Activated CD4-positive, alpha-beta memory T cell treated with anti-CD3 and anti-CD28 coated beads, Interleukin-2, amount 10 ng/mL, durations not matched to agents 7 days and 5 days (primary cell): ENCODE results near the gene ABCA2. TPM values are rescaled to one million over a fixed set of nuclear protein-coding genes. Genes with fewer than 3 reads are reported as not detected.

ENCODE experiments used
- CTCF ChIA-PET: fragments of 350-600 bp; sonication (Branson Sonifier 250); formaldehyde crosslinking; loops from one replicate; lab custom pipeline; 2021; ENCODE audit warnings: antibody characterized with exemption, inconsistent platforms; lab: Charles Lee
- POLR2A ChIA-PET: fragments of 350-600 bp; sonication (Branson Sonifier 250); formaldehyde crosslinking; loops from one replicate; lab custom pipeline; 2021; ENCODE audit warnings: antibody characterized with exemption; lab: Charles Lee
- DNase-seq: peaks from one replicate; pipeline ENCODE4 v3.0.0-alpha.2; 2020
- H3K27ac Mint-ChIP-seq: one replicate; pipeline ENCODE4 v1.8.0; 2021; ENCODE audit warnings: mild to moderate bottlenecking, mixed read lengths
- H3K27me3 Mint-ChIP-seq: one replicate; pipeline ENCODE4 v1.8.0; 2021; ENCODE audit warnings: mixed read lengths
- H3K36me3 Mint-ChIP-seq: one replicate; pipeline ENCODE4 v1.8.0; 2021; ENCODE audit warnings: low read depth, mixed read lengths
- H3K4me1 Mint-ChIP-seq: one replicate; pipeline ENCODE4 v1.8.0; 2021; ENCODE audit warnings: mixed read lengths
- H3K4me3 Mint-ChIP-seq: one replicate; pipeline ENCODE4 v1.8.0; 2021; ENCODE audit warnings: mild to moderate bottlenecking, mixed read lengths
- H3K9me3 Mint-ChIP-seq: one replicate; pipeline ENCODE4 v1.8.0; 2021; ENCODE audit warnings: mixed read lengths
- total RNA-seq, 2 experiments: library from RNA; stranded (reverse); gene quantifications; one replicate each; pipeline ENCODE4 v1.2.3, GENCODE V29; 2021

The ABCA2 gene
- total RNA-seq, 2 experiments from 2014 or later: 55.5 to 65.9 TPM

DNA sequence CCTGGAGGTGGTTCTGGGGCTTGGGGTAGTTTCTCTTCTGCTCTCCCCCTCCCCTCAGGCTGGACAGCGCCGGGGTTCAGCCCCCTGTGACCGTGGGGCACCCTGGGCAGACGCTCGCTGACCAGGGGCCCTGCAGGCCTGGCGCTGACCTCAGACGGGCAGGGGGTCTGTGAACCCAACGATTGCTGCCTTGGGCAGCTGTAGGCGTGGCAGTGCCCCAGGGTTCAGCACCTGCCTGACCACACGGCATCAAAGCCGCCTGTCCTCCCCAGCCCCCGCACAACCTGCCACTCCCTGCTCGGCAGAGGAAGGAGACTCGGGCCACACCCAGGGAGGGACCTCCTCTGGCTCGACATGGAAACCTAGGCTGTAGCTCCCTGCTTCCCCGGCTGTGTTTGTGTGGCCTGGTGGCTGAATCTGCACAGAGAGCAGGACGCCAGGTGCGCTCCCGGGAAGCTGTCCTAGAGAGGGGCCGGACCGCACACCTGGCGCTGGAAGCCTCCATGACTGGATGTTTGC lies 63.8 kb downstream of the ABCA2 start:
- Mint-ChIP-seq H3K9me3 (no peaks in the 10 kb centered on the region), H3K4me3 (peak overlapping the region; percentile 4), H3K36me3 (no peaks in the 10 kb centered on the region), H3K4me1 (peaks cover 49% of the 10 kb centered on the region), H3K27ac (peak overlapping the region; percentile 66), H3K27me3 (peaks cover 2% of the 10 kb centered on the region)
- ChIA-PET CTCF (interaction anchor here (1.2 kb wide), 1 partner anchor 12 kb away, joined by 7 read pairs; no protein-coding TSS in a partner anchor), POLR2A (interaction anchor here (0.6 to 7.9 kb wide), 6 partner anchors 10 to 35 kb away, joined by 3 to 70 read pairs (median 4); partner anchors contain the start of genes CLIC3, FBXW5 and PTGDS)
- no peak for DNase-seq

DNA sequence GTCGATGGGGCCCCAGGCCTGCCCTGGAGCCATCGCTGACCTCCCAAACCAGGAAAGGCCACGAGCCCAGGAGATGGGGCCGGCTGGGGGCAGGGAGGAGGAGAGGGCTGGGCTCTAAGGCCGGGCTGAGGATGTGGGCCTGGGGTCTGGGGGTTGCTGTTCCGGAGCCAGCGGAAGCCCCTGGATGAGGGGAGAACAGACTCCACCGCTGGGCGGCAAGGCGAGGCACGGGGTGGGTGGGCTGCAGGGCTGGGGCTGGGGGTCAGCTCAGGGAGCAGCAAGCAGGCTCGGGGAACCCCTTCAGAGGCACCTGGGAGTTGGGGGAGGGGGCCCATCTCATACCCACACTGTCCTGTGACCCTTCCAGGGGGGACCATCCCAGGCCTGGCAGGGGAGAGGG lies 64.3 kb downstream of the ABCA2 start:
- no peak overlapping the region for H3K27ac Mint-ChIP-seq

DNA sequence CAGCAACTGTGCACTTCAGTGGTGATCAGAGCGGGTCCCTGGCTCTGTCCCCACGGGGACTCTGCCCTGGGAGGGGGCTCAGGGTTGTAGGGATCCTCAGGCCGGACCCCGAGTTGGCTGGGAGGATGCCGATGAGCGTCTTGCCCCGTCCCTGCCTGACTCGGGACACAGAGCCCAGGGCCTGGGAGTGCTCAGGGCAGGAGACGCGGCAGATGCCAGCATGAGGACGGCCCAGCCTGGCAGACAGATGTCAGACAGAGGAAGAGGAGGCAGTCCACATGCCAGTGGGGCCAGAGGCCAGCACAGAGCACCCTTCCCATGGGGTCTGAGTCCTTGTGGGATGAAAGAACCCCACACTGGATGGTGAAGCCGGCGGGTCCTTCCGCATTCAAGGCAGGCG lies 64.7 kb downstream of the ABCA2 start:
- Mint-ChIP-seq H3K9me3 (no peaks in the 10 kb centered on the region), H3K27ac (peak overlapping the region; percentile 78)

More for the DNA sequence above, 64.3 kb downstream of the ABCA2 start:
- ChIA-PET CTCF (interaction anchor here (1.2 kb wide), 1 partner anchor 12 kb away, joined by 7 read pairs; no protein-coding TSS in a partner anchor), POLR2A (interaction anchor here (0.6 to 7.9 kb wide), 5 partner anchors 9 to 33 kb away, joined by 3 to 70 read pairs (median 4); partner anchors contain the start of genes CLIC3, FBXW5 and PTGDS)
- DNase-seq: no peak
- Mint-ChIP-seq H3K27me3 (peaks cover 2% of the 10 kb centered on the region), H3K9me3 (no peaks in the 10 kb centered on the region), H3K4me1 (peaks cover 51% of the 10 kb centered on the region), H3K36me3 (no peaks in the 10 kb centered on the region), H3K4me3 (no peak overlapping the region)

DNA sequence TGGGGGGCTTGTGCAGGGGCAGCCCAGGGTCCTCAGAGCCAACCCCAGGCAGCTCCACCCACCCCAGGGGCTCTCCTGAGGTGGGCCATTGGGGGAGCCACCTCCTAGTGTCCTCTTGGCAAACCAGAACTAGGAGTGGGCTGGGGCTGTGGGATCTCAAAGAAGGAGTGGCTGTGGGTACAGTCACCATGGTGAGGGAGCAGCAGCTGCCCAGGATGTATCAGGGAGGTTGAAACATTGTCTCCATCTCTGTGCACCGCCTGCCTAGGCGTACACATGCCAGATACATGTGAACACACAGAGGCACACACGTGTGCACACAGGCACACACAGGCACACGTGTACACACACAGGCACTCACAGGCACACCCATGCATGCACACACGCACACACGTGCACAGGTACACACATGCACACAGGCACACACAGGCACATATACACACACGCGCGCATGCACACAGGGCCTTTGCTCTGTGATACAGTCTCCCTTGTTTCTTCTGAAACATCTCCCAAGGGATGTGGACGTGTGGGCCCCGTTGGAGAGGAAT lies 65.3 kb downstream of the ABCA2 start:
- no peak for DNase-seq

More for the DNA sequence above, 64.7 kb downstream of the ABCA2 start:
- ChIA-PET CTCF (interaction anchor here (2.4 kb wide), 1 partner anchor 15 kb away, joined by 7 read pairs; no protein-coding TSS in a partner anchor), POLR2A (interaction anchor here (1.0 to 7.9 kb wide), 2 partner anchors 12 to 15 kb away, joined by 3 to 70 read pairs; partner anchors contain the start of gene PTGDS)
- H3K4me1 Mint-ChIP-seq: peaks cover 51% of the 10 kb centered on the region
- H3K4me3 Mint-ChIP-seq: no peak overlapping the region
- no peak for DNase-seq
- peaks cover 2% of the 10 kb centered on the region for H3K27me3 Mint-ChIP-seq
- H3K36me3 Mint-ChIP-seq: no peaks in the 10 kb centered on the region

DNA sequence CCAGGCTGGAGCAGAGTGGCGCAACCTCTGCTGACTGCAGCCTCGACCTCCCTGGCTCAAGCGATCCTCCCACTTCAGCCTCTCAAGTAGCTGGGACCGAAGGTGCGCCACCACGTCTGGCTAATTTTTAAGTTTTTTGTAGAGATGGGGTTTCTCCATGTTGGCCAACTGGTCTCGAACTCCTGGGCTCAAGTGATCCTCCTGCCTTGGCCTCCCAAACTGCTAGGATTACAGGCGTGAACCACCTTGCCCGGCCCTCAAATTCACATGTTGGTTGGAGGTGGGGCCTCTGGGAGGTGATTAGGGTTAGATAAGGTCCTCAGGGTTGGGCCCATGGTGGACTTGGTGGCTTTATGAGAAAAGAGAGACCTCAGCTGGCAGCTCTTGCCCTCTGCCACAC lies 65.9 kb downstream of the ABCA2 start:
- POLR2A ChIA-PET: interaction anchor here (1.0 to 7.9 kb wide), 3 partner anchors 11 to 17 kb away, joined by 3 to 70 read pairs (median 3); partner anchors contain the start of gene PTGDS
- peaks cover 50% of the 10 kb centered on the region for H3K4me1 Mint-ChIP-seq
- no peaks in the 10 kb centered on the region for H3K36me3 Mint-ChIP-seq

More for the DNA sequence above, 65.3 kb downstream of the ABCA2 start:
- H3K27ac Mint-ChIP-seq: peak overlapping the region; percentile 78
- H3K4me3 Mint-ChIP-seq: no peak overlapping the region
- H3K4me1 Mint-ChIP-seq: peaks cover 51% of the 10 kb centered on the region
- H3K27me3 Mint-ChIP-seq: peaks cover 2% of the 10 kb centered on the region
- no peaks in the 10 kb centered on the region for H3K36me3 Mint-ChIP-seq
- POLR2A ChIA-PET: interaction anchor here (1.0 to 7.9 kb wide), 3 partner anchors 11 to 16 kb away, joined by 3 to 70 read pairs (median 3); partner anchors contain the start of gene PTGDS
- CTCF ChIA-PET: interaction anchor here (1.3 to 2.4 kb wide), 2 partner anchors 11 to 15 kb away, joined by 3 to 7 read pairs; no protein-coding TSS in a partner anchor
- no peaks in the 10 kb centered on the region for H3K9me3 Mint-ChIP-seq

DNA sequence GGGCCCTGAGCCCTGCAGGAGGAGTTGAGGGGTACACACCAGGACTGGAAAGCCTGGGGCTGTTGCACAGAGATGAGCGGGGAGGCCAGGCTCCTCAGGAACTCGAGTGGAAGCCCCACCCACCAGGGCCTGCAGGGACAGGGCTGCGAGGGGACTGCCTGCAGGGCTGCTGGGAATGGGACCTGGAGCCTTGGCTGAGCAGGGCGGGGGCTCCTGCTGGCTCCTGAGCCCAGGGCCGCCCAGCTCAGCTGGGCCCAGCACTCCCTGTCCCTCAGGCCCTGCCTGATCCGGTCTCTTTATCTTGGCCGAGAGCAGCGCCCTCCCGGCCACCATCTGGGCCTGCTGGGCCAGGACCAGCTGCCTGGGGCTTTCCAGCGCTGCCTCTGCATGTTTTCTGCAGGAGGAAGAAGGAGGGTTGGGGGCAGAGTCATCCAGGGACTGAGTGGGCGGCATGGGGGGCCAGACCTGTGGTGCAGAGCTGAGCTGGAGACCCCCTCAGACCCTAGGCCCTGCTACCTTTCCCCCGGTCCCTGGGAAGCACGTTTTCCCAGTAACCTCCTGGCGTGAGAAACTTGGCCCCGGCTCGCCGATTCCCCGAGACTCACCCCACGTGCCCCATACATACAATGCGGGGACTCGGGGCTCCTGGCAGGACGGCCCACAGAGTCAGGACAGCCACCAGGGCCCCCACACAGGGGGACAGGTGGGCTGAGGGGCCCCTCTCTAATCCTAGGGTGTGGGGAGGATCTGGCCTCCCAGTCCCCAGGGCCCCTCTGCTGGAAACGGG lies 66.6 kb downstream of the ABCA2 start:
- Mint-ChIP-seq H3K4me1 (peaks cover 49% of the 10 kb centered on the region), H3K36me3 (no peaks in the 10 kb centered on the region), H3K27me3 (peaks cover 2% of the 10 kb centered on the region), H3K4me3 (no peak overlapping the region), H3K9me3 (peaks cover 3% of the 10 kb centered on the region), H3K27ac (no peak overlapping the region)
- CTCF ChIA-PET: interaction anchor here (1.3 to 2.4 kb wide), 2 partner anchors 10 to 14 kb away, joined by 3 to 7 read pairs; no protein-coding TSS in a partner anchor
- POLR2A ChIA-PET: interaction anchor here (1.0 to 7.9 kb wide), 5 partner anchors 10 to 74 kb away, joined by 3 to 70 read pairs (median 7); partner anchors contain the start of gene PTGDS
- no peak for DNase-seq

More for the DNA sequence above, 65.9 kb downstream of the ABCA2 start:
- no peaks in the 10 kb centered on the region for H3K9me3 Mint-ChIP-seq
- CTCF ChIA-PET: interaction anchor here (1.3 to 2.4 kb wide), 2 partner anchors 11 to 14 kb away, joined by 3 to 7 read pairs; no protein-coding TSS in a partner anchor
- peaks cover 2% of the 10 kb centered on the region for H3K27me3 Mint-ChIP-seq
- no peak overlapping the region for H3K4me3 Mint-ChIP-seq
- DNase-seq: no peak
- H3K27ac Mint-ChIP-seq: no peak overlapping the region

DNA sequence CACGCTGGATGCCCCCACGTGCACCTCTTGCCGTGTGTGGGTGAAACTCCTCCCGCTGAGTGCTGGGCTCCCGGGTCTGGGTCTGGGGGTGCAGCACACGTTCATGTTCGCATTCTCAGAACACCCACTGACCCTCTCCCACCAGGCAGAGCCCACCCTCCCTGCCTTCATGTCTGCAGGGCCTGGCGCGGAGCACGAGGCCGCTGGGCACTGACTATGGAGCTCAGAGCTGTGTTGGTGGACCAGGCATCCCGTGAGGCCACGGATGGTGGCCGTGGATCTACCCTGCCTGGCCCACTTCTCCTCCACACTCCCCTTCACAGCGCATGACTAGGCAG lies 67.1 kb downstream of the ABCA2 start:
- H3K27ac Mint-ChIP-seq: no peak overlapping the region
- no peaks in the 10 kb centered on the region for H3K36me3 Mint-ChIP-seq
- H3K4me3 Mint-ChIP-seq: no peak overlapping the region
- ChIA-PET CTCF (interaction anchor here (1.1 to 2.4 kb wide), 2 partner anchors 13 to 15 kb away, joined by 3 to 7 read pairs; no protein-coding TSS in a partner anchor), POLR2A (interaction anchor here (1.0 to 7.9 kb wide), 5 partner anchors 9 to 75 kb away, joined by 3 to 70 read pairs (median 7); partner anchors contain the start of genes PAXX and PTGDS)
- peaks cover 43% of the 10 kb centered on the region for H3K4me1 Mint-ChIP-seq
- peaks cover 7% of the 10 kb centered on the region for H3K9me3 Mint-ChIP-seq
- no peak for DNase-seq
- H3K27me3 Mint-ChIP-seq: peaks cover 2% of the 10 kb centered on the region

DNA sequence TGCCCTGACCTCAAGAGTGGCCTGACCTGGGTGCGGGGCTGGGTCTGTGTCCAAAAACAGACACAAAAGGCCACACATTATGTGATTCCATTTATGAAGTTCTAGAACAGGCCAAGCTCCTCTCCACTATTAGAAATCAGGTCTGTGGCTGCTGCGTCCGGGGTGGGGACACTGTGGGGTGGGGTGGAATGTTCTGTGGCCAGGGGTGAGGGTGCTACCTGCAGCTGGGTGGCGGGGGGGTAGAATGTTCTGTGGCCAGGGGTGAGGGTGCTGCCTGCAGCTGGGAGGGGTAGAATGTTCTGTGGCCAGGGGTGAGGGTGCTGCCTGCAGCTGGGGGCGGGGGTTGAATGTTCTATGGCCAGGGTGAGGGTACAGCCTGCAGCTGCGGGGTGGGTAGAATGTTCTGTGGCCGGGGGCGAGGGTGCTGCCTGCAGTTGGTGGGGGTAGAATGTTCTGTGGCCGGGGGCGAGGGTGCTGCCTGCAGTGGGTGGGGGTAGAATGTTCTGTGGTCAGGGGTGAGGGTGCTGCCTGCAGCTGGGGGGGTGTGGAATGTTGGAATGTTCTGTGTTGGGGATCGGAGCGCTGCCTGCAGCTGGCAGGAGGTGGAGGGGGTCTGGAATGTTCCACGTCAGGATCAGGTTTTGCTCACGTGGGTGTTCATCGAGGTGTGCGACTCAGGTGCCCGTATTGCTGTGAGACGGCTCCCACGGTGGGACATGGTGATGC lies 67.7 kb downstream of the ABCA2 start:
- CTCF ChIA-PET: interaction anchor here (1.0 to 1.3 kb wide), 4 partner anchors 12 to 16 kb away, joined by 3 to 8 read pairs (median 6); no protein-coding TSS in a partner anchor
- H3K27ac Mint-ChIP-seq: peak overlapping the region; percentile 91
- DNase-seq: peak; percentile 58
- H3K9me3 Mint-ChIP-seq: peaks cover 7% of the 10 kb centered on the region
- no peaks in the 10 kb centered on the region for H3K36me3 Mint-ChIP-seq
- peaks cover 38% of the 10 kb centered on the region for H3K4me1 Mint-ChIP-seq
- no peaks in the 10 kb centered on the region for H3K27me3 Mint-ChIP-seq
- POLR2A ChIA-PET: interaction anchor here (0.6 to 7.9 kb wide), 7 partner anchors 9 to 280 kb away, joined by 3 to 70 read pairs (median 3); partner anchors contain the start of genes PAXX, PTGDS and TUBB4B
- H3K4me3 Mint-ChIP-seq: peak overlapping the region; percentile 30

DNA sequence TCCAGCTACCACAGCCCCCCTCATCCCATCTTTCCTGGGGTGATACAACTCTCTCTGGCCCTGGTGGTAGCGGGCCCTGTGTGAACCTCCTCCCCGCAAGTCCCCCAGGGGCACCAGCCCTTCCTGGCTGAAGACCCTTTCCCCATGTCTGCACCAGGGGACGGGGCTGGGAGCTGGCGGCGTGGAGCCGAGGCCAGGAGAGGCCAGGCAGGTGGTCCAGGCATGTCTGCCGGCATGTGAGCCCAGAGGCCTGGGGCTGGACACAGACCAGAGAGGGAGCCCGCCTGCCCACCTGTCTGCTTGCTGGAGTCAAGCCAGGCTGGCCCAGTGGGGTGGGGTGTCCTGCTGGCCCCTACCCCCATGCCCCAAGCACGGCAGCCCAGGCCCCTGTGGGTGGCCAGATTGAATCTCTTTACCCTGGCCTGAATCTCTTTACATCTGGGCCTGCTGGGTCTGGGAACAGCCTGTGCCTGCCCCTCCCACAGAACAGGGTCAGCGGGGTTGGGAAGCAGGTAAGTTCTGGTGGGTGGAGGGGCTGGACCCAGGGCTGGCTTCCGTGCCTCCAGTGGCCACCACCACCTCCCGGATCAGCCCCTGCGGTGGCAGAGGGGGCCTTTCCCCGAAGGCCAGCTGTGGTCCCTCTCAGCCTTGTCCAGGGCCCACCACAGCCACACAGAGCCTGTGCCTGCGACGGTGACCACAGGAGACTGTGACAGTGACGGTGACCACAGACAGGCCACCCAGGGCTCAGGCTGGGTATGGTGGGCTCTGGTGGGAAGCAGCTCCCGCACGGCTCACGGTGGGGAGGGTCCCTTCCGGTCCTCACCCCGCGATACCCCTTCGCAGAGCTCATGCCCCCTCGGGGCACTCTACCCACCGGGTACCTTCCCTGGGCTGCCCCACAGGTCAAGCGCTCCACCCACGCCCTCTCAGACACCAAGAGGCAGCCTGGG lies 68.9 kb downstream of the ABCA2 start:
- ChIA-PET POLR2A (interaction anchor here (0.6 to 7.9 kb wide), 8 partner anchors 8 to 282 kb away, joined by 3 to 70 read pairs (median 3); partner anchors contain the start of genes PTGDS and TUBB4B), CTCF (interaction anchor here (0.8 to 1.3 kb wide), 5 partner anchors 11 to 76 kb away, joined by 3 to 8 read pairs (median 3); no protein-coding TSS in a partner anchor)
- H3K9me3 Mint-ChIP-seq: peaks cover 7% of the 10 kb centered on the region
- no peaks in the 10 kb centered on the region for H3K36me3 Mint-ChIP-seq
- peak overlapping the region; percentile 91 for H3K27ac Mint-ChIP-seq
- H3K4me3 Mint-ChIP-seq: no peak overlapping the region
- no peaks in the 10 kb centered on the region for H3K27me3 Mint-ChIP-seq
- DNase-seq: no peak
- H3K4me1 Mint-ChIP-seq: peaks cover 30% of the 10 kb centered on the region

DNA sequence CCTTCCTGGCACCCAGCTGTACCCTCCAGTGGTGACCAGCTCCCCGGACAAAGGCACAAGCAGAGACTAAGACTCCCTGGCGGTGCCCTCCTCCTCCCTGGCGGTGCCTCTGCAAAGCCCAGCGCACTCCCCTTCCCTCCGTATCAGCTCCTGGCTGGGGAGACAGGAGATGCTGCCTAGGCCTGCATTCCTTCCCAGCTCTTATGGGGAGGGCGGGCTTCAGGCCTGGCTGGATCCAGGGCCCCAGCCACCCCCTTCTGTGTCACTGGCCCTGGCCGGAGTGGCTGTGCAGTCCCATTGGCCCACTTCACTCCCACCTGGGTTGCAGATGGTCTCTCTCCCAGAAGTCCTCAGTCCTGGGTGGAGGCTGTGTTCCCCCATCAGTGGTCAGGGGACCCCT lies 69.6 kb downstream of the ABCA2 start:
- POLR2A ChIA-PET: interaction anchor here (3.6 kb wide), 1 partner anchor 11 kb away, joined by 19 read pairs; no protein-coding TSS in a partner anchor
- Mint-ChIP-seq H3K4me3 (no peak overlapping the region), H3K9me3 (peaks cover 7% of the 10 kb centered on the region), H3K4me1 (peaks cover 28% of the 10 kb centered on the region), H3K36me3 (no peaks in the 10 kb centered on the region), H3K27ac (no peak overlapping the region), H3K27me3 (no peaks in the 10 kb centered on the region)
- CTCF ChIA-PET: interaction anchor here (1.1 kb wide), 1 partner anchor 71 kb away, joined by 3 read pairs; no protein-coding TSS in a partner anchor
- no peak for DNase-seq
